HCEC 1CT (cell line): ENCODE results near the gene OR4F16.
"Not testable (repeated sequence)": the region's sequence is repeated elsewhere in the genome, so short reads cannot be mapped to it uniquely, and the experiment has no call there.

ENCODE experiments used
- DNase-seq: peaks from one replicate; pipeline ENCODE4 v3.0.0-alpha.2; 2017

OR4F16 gene

GRCh38 chr1:686554-686953, at the start of gene OR4F16:
OR4F16 (minus strand) TSS chr1:686654; CDS start chr1:686654, 0 bp downstream.
- not testable (repeated sequence) for DNase-seq

- not testable (repeated sequence) for DNase-seq
Measured at GRCh38 chr1:733649-734048, 47.2 kb upstream of the OR4F16 start.

GRCh38 chr1:727040-727439, 40.6 kb upstream of the OR4F16 start:
- DNase-seq, result not testable (repeated sequence)
